ENCODE results near the gene CEP57. TPM values are rescaled to one million over a fixed set of nuclear protein-coding genes. Genes with fewer than 3 reads are reported as not detected.

CEP57 gene
- total RNA-seq (2014; rRNA removed; shearing (Covaris generic)) = 42.0 and 45.6 TPM in 2 replicates
- polyA plus RNA-seq (2014; cell fraction: nucleus; rRNA removed) = 29.7 and 31.2 TPM in 2 replicates

DNA sequence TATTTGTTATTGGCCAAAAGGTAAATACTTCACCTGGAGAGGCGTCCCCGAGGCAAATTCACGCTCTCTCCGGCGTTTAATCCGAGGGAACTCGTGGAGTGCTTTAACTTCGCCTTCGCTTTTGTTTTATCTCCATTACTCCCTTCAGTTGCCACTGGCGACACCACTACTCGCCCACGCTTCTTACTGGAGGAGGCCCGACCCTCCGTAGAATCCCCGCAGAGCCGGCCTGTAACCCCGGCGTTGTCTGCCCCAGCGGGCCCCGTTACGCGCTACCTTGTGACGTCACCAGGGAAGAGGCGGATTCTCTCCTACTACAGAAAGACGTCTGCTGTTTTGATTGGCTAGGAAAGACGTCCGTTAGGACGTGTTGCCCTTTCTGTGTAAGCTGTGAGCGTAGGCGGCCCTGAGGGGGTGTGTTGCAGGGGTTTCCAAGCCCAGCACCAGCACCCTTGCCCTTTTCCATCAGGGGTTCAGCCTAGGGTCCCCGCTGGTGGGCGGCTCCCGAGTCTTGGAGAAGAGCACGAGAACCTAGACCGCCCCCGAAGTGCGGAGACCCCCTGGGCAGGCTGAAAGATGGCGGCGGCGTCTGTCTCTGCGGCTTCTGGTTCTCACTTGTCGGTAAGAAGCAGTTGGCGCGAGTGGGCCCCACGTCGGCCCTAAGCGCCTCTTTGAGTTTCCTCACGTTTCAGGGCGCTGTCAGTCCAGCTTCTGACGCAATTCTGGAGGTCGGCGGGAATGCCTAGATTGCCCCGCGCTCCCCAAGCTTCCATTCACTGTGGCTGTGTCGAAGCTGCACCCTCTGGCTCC lies at the start of gene CEP57:
TSS of gene CEP57 (plus strand) at position 376 of the 810 bp plus-strand sequence. CDS start at position 577, 201 bp downstream.
- DNase-seq (ENCODE audit: extremely low read depth, low read depth) = peak; percentile 97

- no peak for DNase-seq (ENCODE audit: extremely low read depth, low read depth)
These were observed 40.2 kb upstream of the CEP57 start for GRCh38 chr11:95750101-95750500.

DNA sequence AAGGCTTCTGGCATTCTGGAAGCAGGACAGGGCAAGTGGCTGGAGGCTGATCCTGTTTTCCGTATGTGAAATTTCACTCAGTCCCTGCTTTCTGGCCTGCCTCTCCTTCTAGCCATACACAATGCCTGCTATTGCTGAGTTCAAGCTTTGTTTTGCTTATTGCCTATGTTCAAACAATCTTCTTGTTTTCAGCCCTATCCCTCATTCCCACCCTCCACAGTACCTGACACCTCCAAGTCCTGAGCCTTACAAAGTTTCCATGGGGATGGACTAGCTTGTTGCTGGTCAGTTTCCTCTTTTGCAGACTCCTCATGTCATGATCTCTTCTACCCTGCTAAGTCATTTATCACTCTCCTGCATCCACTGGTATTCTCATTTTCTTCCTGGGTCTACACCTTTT lies 38.8 kb upstream of the CEP57 start:
- DNase-seq (ENCODE audit: extremely low read depth, low read depth) = no peak

DNA sequence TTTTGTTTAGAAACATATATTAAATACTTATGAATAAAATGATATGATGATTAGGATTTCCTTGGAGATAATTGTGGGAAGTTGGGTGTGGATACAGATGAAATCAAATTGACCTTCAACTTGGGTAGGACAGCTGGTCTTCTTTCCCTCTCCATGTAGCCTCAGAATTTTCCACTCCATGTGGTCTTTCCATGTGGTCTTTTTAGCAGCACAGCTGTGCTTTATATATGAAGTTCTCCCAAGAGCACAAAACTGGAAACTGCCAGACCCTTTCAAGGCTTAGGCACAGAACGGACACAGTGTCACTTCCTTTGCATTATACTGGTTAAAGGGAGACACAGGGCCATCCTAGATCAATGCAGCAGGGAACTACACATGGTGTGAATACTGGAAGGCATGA lies 29.4 kb upstream of the CEP57 start:
- no peak for DNase-seq (ENCODE audit: extremely low read depth, low read depth)

GRCh38 chr11:95762534-95762933 lies 27.8 kb upstream of the CEP57 start:
- DNase-seq (ENCODE audit: extremely low read depth, low read depth) = no peak

DNA sequence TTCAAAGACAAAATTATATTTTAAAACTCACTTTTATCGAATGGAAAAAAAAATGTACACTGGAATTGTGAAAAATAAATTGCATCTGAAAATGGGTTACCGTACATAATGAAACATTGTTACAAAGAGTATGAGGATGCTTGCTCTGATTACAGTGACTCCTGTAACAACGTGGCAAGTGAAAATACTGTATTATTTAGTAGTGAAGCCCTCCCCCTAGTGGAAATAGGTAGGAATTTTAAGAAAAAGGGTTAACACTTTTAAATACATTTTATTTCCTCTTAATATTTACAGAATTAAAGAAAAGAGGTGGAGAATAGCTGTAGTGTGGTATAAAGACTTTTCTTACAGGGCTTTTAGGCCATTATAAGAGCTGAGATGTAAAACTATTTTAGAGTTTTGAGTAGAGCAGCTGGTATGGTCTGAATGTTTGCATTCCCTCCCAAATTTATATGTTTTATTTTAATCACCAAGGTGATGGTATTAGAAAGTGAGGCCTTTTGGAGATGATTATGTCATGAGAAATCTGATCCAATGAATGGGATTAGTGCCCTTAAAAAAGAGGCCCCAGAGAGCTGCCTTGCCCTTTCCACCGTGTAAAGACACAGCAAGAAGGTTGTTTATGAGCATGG lies 25.9 kb upstream of the CEP57 start:
- peak; percentile 58 for DNase-seq (ENCODE audit: extremely low read depth, low read depth)

DNA sequence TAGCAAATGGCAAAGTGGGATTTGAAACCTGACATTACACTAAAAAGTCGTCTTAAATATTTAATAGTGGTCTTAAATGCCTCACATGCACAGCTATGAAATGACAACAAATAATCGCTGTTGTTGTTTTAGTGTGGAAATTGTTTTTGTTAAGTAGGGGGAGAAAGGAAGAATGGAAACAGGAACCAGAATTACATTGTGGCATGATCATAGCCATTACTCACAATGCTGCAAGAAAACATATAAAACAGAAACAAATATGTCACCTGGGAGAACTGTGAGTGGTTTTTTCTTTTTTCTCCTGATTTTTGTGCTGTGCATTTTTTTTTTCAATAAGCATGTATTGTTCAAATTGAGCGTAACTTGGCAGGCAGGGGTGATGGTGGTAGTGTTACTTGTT lies 23.6 kb upstream of the CEP57 start:
- DNase-seq (ENCODE audit: extremely low read depth, low read depth) = no peak

- no peak for DNase-seq (ENCODE audit: extremely low read depth, low read depth)
These were observed 22.8 kb upstream of the CEP57 start for GRCh38 chr11:95767498-95767897.

- no peak for DNase-seq (ENCODE audit: extremely low read depth, low read depth)
These were observed 21.8 kb upstream of the CEP57 start for GRCh38 chr11:95768521-95768920.

DNA sequence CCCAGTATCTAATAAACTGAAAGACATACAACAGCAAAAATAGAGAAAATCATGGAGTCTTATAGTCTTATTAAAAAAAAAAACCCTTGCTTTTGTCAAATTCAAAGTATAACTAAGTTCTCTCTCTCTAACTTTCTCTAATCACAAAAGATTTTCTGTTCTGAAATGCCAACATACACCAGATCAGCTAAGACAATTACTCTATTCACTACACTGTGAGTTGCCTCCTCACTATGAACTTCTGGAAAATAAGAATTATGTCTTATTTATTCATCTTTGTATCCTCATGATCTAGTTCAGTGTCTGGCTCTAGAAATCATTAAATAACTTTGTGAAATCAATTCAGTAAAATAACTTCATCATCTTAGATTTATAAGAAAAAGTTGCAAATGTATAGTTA lies 13.4 kb upstream of the CEP57 start:
- no peak for DNase-seq (ENCODE audit: extremely low read depth, low read depth)

DNA sequence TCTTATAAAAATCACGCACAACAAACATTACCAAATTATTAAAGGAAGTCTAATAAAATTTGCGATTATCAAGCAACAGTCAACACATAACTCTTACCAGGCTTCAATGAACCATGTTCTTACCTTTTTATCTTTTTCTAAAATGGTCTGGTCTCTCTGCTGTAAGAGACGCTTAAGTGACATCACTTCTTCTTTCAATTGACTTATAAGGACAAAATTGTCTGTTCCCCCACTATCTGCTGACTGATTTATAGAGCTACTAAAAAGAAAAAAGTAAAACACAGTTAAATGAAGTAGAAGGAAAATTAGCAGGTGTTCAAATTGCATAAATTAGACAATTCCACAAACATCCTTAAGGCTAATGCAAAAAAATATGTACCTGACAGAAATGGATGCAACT lies 11.6 kb upstream of the CEP57 start:
- DNase-seq (ENCODE audit: extremely low read depth, low read depth) = no peak

DNA sequence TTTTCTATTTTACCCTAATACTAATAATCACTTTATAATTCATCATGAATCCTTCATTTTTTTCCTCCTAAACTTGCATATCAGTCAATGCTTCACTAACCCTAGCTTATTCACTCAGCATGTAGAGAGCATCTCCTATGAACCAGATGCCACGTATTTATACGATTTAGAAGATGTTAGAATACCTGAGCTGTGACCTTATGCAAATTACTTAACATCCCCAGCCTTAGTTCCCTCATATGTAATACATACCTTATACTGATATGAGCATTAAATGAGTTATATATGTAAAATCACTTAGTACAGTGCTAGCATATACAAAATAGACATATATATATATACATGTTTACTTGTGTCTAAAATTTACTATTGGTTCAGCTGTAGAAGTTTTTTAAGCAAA lies 9.8 kb upstream of the CEP57 start:
- DNase-seq (ENCODE audit: extremely low read depth, low read depth) = no peak

DNA sequence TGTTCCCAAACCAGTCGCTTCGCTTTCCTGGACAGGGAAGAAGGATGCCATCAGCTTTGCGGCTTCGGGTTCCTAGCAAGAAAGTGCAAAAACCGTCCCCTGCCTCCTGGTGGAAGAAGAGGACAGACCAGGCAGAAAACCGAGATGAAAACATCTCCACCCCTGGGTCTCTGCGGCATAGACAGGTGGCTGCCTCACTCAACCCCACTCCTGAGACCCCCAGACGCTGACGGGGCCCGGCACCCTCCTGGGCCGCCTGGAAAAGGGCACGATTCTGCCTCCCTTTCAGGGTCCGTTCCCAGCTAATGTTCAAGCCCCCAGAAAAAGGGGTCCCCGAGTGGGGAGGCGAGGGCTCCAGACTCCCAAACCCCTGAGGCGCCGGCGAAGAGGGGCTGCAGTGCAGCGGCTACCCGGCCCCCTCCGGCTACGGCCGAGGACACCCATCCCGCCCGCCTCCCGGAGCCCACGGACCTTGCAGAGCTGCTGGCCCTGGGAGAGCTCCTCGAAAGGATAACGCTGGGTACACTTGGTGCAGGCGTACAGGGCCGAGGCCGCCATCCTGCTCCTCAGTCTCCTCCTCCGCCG lies 1.3 kb upstream of the CEP57 start:
- DNase-seq (ENCODE audit: extremely low read depth, low read depth) = no peak

DNA sequence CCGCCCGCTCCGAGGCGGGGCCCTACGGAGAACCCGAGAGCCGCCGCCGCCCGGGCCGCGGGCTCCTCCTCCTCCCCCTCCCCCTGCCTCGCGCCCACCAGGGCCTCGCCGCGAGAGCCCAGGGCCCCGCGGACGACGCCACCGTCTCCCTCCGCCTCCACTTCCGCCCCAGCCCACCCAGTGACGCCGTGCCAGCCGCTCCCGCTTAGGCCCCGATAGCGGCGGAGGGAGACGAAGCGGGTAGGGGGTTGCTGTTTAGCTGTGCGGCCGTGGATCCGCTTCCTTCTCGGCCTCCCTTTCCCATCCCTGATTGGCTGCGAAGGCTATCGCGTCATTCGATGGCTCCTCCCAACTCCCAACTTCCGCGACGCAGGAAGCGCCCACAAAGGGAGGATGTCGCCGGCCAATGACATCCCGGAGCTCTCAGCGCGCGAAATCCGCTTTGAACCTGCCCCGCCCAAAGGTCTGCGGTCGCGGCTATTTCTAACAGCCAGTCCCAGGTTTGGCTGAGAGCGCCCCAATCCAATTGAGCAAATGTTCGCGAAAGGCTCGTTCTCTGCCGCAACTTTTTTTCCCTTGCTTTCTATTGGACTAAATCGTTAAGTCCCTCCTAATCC lies 684 bp upstream of the CEP57 start, which contains the start of gene FAM76B:
TSS of gene FAM76B (minus strand) at position 277 of the 617 bp plus-strand sequence. CDS start 304 bp downstream, outside the sequence.
- DNase-seq (ENCODE audit: extremely low read depth, low read depth) = peak; percentile 95

- DNase-seq (ENCODE audit: extremely low read depth, low read depth) = no peak
These were observed 823 bp downstream of the CEP57 start for GRCh38 chr11:95790933-95791708.

- no peak for DNase-seq (ENCODE audit: extremely low read depth, low read depth)
These were observed 1.4 kb downstream of the CEP57 start for GRCh38 chr11:95791709-95792033.

- no peak for DNase-seq (ENCODE audit: extremely low read depth, low read depth)
These were observed 1.9 kb downstream of the CEP57 start for GRCh38 chr11:95792200-95792599.

GRCh38 chr11:95792700-95793099 lies 2.4 kb downstream of the CEP57 start:
- no peak for DNase-seq (ENCODE audit: extremely low read depth, low read depth)

GRCh38 chr11:95793116-95793515 lies 2.8 kb downstream of the CEP57 start:
- no peak for DNase-seq (ENCODE audit: extremely low read depth, low read depth)

- DNase-seq (ENCODE audit: extremely low read depth, low read depth) = no peak
These were observed 3.8 kb downstream of the CEP57 start for GRCh38 chr11:95794086-95794485.

Measured in NCI-H460 (cell line).